ENCODE results near the gene GSG1L. TPM values are rescaled to one million over a fixed set of nuclear protein-coding genes. Genes with fewer than 3 reads are reported as not detected.
A peak's percentile ranks its signal among the peaks of the same experiment; 100 is the strongest.

Gene GSG1L
- total RNA-seq, 1 donor from 2014 or later = 1.4 TPM

GRCh38 chr16:27770271-27771196 lies 293.0 kb downstream of the GSG1L start:
- H3K4me3 Mint-ChIP-seq = no peak overlapping the region
- H3K27ac Mint-ChIP-seq = peak overlapping the region; percentile 75
- DNase-seq (ENCODE audit: extremely low spot score, unreplicated experiment) = no peak
- no peaks in the 10 kb centered on the region for H3K27me3 Mint-ChIP-seq
- H3K4me1 Mint-ChIP-seq (ENCODE audit: unreplicated experiment) = peaks cover 21% of the 10 kb centered on the region
- TF ChIP-seq CTCF (conservative IDR thresholded peaks at IDR 0.05) = no peak
- peaks cover 10% of the 10 kb centered on the region for H3K36me3 Mint-ChIP-seq
- H3K9me3 Mint-ChIP-seq = no peaks in the 10 kb centered on the region

GRCh38 chr16:27769561-27770255 lies 293.8 kb downstream of the GSG1L start:
- Mint-ChIP-seq H3K27ac (peak overlapping the region; percentile 75), H3K27me3 (no peaks in the 10 kb centered on the region), H3K36me3 (peaks cover 16% of the 10 kb centered on the region), H3K4me3 (no peak overlapping the region), H3K9me3 (no peaks in the 10 kb centered on the region), H3K4me1 (ENCODE audit: unreplicated experiment) (peaks cover 21% of the 10 kb centered on the region)
- no peak for TF ChIP-seq CTCF (conservative IDR thresholded peaks at IDR 0.05)
- no peak for DNase-seq (ENCODE audit: extremely low spot score, unreplicated experiment)

GRCh38 chr16:27768651-27769272 lies 294.8 kb downstream of the GSG1L start:
- Mint-ChIP-seq H3K4me1 (ENCODE audit: unreplicated experiment) (peaks cover 21% of the 10 kb centered on the region), H3K4me3 (no peak overlapping the region), H3K36me3 (peaks cover 25% of the 10 kb centered on the region), H3K27me3 (no peaks in the 10 kb centered on the region), H3K9me3 (no peaks in the 10 kb centered on the region), H3K27ac (no peak overlapping the region)
- no peak for TF ChIP-seq CTCF (conservative IDR thresholded peaks at IDR 0.05)
- DNase-seq (ENCODE audit: extremely low spot score, unreplicated experiment) = no peak

GRCh38 chr16:27767971-27768591 lies 295.4 kb downstream of the GSG1L start:
- Mint-ChIP-seq H3K36me3 (peaks cover 28% of the 10 kb centered on the region), H3K4me1 (ENCODE audit: unreplicated experiment) (peaks cover 21% of the 10 kb centered on the region), H3K27me3 (no peaks in the 10 kb centered on the region), H3K27ac (no peak overlapping the region), H3K9me3 (no peaks in the 10 kb centered on the region), H3K4me3 (no peak overlapping the region)
- DNase-seq (ENCODE audit: extremely low spot score, unreplicated experiment) = no peak
- TF ChIP-seq CTCF (conservative IDR thresholded peaks at IDR 0.05) = no peak

- no peak for DNase-seq (ENCODE audit: extremely low spot score, unreplicated experiment)
- Mint-ChIP-seq H3K9me3 (no peaks in the 10 kb centered on the region), H3K36me3 (peaks cover 28% of the 10 kb centered on the region), H3K27me3 (no peaks in the 10 kb centered on the region), H3K4me3 (no peak overlapping the region), H3K27ac (no peak overlapping the region), H3K4me1 (ENCODE audit: unreplicated experiment) (peaks cover 15% of the 10 kb centered on the region)
- TF ChIP-seq CTCF (conservative IDR thresholded peaks at IDR 0.05) = no peak
These were observed 296.4 kb downstream of the GSG1L start for GRCh38 chr16:27767081-27767480.
